Adrenal gland (tissue), 5 donors: ENCODE measurements around the gene REL.

Experiments
- POLR2A ChIP-seq, 2 donors: fragments of 450-650 bp; IDR thresholded peaks; one replicate each; pipeline ENCODE4 v1.6.1; 2017; ENCODE audit warnings: antibody characterized with exemption in 2 of 2, mild to moderate bottlenecking in 2 of 2, moderate library complexity in 1 of 2
- TF ChIP-seq, protein P1 (sequence below), 6 experiments: fragments of 450-650 bp in 4 of 6; fragments of 200-600 bp in 2 of 6; sonication (generic) in 1 of 6; IDR thresholded peaks; 1 replicate in 5 of 6; 2 replicates in 1 of 6; pipeline versions ENCODE4 v1.5.1 to v1.8.0; 2016 to 2021; ENCODE audit warnings: antibody characterized with exemption in 6 of 6, mild to moderate bottlenecking in 2 of 6, moderate library complexity in 1 of 6
- donor health status: DM: no; HTN: no; CAD: no.

DNA sequence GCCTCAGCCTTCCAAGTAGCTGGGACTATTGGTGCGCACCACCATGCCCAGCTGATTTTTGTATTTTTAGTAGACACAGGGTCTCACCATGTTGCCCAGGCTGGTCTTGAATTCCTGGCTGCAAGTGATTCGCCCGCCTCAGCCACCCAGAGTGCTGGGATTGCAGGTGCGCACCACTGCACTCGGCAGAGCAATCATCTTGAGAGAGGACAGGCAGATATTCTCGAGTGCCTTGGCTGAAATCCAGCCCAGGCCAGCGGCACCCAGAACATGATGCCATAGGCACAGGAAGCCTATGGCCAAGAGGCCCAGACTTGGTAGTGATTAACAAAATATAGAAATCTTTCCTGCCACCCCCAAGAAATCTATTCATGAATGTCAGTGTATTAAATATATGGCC is 78.1 kb downstream of the REL start:
- TF ChIP-seq POLR2A (IDR thresholded peaks at IDR 0.05): no peak
- TF ChIP-seq, protein P1, sequence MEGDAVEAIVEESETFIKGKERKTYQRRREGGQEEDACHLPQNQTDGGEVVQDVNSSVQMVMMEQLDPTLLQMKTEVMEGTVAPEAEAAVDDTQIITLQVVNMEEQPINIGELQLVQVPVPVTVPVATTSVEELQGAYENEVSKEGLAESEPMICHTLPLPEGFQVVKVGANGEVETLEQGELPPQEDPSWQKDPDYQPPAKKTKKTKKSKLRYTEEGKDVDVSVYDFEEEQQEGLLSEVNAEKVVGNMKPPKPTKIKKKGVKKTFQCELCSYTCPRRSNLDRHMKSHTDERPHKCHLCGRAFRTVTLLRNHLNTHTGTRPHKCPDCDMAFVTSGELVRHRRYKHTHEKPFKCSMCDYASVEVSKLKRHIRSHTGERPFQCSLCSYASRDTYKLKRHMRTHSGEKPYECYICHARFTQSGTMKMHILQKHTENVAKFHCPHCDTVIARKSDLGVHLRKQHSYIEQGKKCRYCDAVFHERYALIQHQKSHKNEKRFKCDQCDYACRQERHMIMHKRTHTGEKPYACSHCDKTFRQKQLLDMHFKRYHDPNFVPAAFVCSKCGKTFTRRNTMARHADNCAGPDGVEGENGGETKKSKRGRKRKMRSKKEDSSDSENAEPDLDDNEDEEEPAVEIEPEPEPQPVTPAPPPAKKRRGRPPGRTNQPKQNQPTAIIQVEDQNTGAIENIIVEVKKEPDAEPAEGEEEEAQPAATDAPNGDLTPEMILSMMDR (IDR thresholded peaks at IDR 0.05): no peak
